Endothelial cell of umbilical vein (primary cell): ENCODE data around the gene NCOA3. TPM values are rescaled to one million over a fixed set of nuclear protein-coding genes. Genes with fewer than 3 reads are reported as not detected.

Experiments used
- BruUV-seq: library from RNA; stranded (reverse); fragments of 400-500 nt; replicated peaks from 2 replicates; lab custom pipeline; 2021; lab: Mats Ljungman, UMichigan
- CTCF ChIA-PET: fragments of 300-600, 350-600 bp; sonication (Branson Sonifier 250); formaldehyde crosslinking; loops from one replicate; lab custom pipeline; 2021; ENCODE audit warnings: antibody characterized with exemption, inconsistent platforms; lab: Charles Lee
- POLR2A ChIA-PET: fragments of 300-600, 350-600 bp; sonication (Branson Sonifier 250); formaldehyde crosslinking; loops from one replicate; lab custom pipeline; 2021; ENCODE audit warnings: antibody characterized with exemption, inconsistent platforms; lab: Charles Lee
- DNase-seq: peaks from one replicate; pipeline ENCODE4 v3.0.0-alpha.2; 2011; ENCODE audit warnings: low read depth, low spot score
- FAIRE-seq: peaks from 2 replicates; lab custom pipeline; 2011; peaks lifted over from hg19 to GRCh38; lab: Jason Lieb, UNC
- H2AFZ ChIP-seq: 2 replicates; pipeline ENCODE4 v1.6.0; 2012; ENCODE audit warnings: low read depth, low read length, control low read depth, inconsistent platforms
- H3K27ac ChIP-seq: 2 replicates; pipeline ENCODE4 v1.5.1; 2011; ENCODE audit warnings: low read depth, mild to moderate bottlenecking, control low read depth, low read length, moderate library complexity; ENCODE audit not compliant: insufficient read depth
- H3K27me3 ChIP-seq, 2 experiments: 2 replicates each; pipeline versions ENCODE4 v1.6.0 to v1.6.1; 2011; ENCODE audit warnings: low read length in 2 of 2, mixed read lengths in 1 of 2; ENCODE audit not compliant: control insufficient read depth in 2 of 2, insufficient read depth in 2 of 2
- H3K36me3 ChIP-seq, 2 experiments: 2 replicates in 1 of 2; 3 replicates in 1 of 2; pipeline ENCODE4 v1.5.1; 2011; ENCODE audit warnings: low read length in 2 of 2, mild to moderate bottlenecking in 1 of 2, moderate library complexity in 1 of 2; ENCODE audit not compliant: control insufficient read depth in 2 of 2, insufficient read depth in 2 of 2; ENCODE audit errors: extremely low read depth in 1 of 2
- H3K4me1 ChIP-seq: 3 replicates; pipeline ENCODE4 v1.5.1; 2011; ENCODE audit warnings: mild to moderate bottlenecking, low read length; ENCODE audit not compliant: control insufficient read depth, insufficient read depth; ENCODE audit errors: extremely low read depth
- H3K4me2 ChIP-seq: 2 replicates; pipeline ENCODE4 v1.6.1; 2011; ENCODE audit warnings: low read length, control low read depth, mixed read lengths; ENCODE audit not compliant: insufficient read depth
- H3K4me3 ChIP-seq, 3 experiments: fragments of 200-600 bp in 1 of 3; sonication (generic), shearing (Covaris generic) in 1 of 3; replicated peaks in 1 of 3; 2 replicates each; pipeline ENCODE4 v1.5.1; 2011 to 2016; ENCODE audit warnings: control low read depth in 3 of 3, low read length in 3 of 3, mild to moderate bottlenecking in 2 of 3, inconsistent platforms in 1 of 3, low read depth in 1 of 3, moderate library complexity in 1 of 3; ENCODE audit not compliant: insufficient read depth in 1 of 3
- H3K79me2 ChIP-seq: 2 replicates; pipeline ENCODE4 v1.6.0; 2012; ENCODE audit warnings: low read length, inconsistent platforms; ENCODE audit not compliant: control insufficient read depth, insufficient read depth
- H3K9ac ChIP-seq: replicated peaks from 2 replicates; pipeline ENCODE3; 2011; ENCODE audit warnings: low read length, control low read depth; ENCODE audit not compliant: insufficient read depth; ENCODE audit errors: extremely low read depth
- H3K9me1 ChIP-seq: replicated peaks from 3 replicates; pipeline ENCODE4 v1.6.0; 2011; ENCODE audit warnings: mild to moderate bottlenecking, low read length; ENCODE audit not compliant: control insufficient read depth, insufficient read depth; ENCODE audit errors: extremely low read depth
- H3K9me3 ChIP-seq: replicated peaks from 2 replicates; pipeline ENCODE4 v1.5.1; 2012; ENCODE audit warnings: low read length, inconsistent platforms; ENCODE audit not compliant: control insufficient read depth, insufficient read depth
- H4K20me1 ChIP-seq: replicated peaks from 2 replicates; pipeline ENCODE3; 2011; ENCODE audit warnings: mild to moderate bottlenecking, low read length; ENCODE audit not compliant: control insufficient read depth, insufficient read depth; ENCODE audit errors: extremely low read depth
- EZH2 ChIP-seq: IDR thresholded peaks from 2 replicates; pipeline ENCODE4 v1.6.1; 2012; ENCODE audit warnings: borderline replicate concordance, low read depth, mild to moderate bottlenecking, moderate library complexity, low read length, inconsistent platforms; ENCODE audit not compliant: severe bottlenecking
- FOS ChIP-seq: IDR thresholded peaks from 2 replicates; pipeline ENCODE4 v1.6.1; 2011; ENCODE audit warnings: mild to moderate bottlenecking, low read length, moderate library complexity, borderline replicate concordance; ENCODE audit not compliant: insufficient read depth
- GATA2 ChIP-seq: IDR thresholded peaks from 2 replicates; pipeline ENCODE4 v1.7.0; 2011; ENCODE audit warnings: low read depth, mild to moderate bottlenecking, moderate library complexity, mixed read lengths, low read length; ENCODE audit not compliant: insufficient read length, insufficient read depth
- JUN ChIP-seq: IDR thresholded peaks from 2 replicates; pipeline ENCODE4 v1.6.1; 2011; ENCODE audit warnings: borderline replicate concordance, low read depth; ENCODE audit not compliant: insufficient read length, insufficient read depth
- MYC ChIP-seq: IDR thresholded peaks from one replicate; pipeline ENCODE4 v1.6.1; 2011; ENCODE audit warnings: mild to moderate bottlenecking, low read depth, low read length
- POLR2A ChIP-seq: IDR thresholded peaks from 2 replicates; pipeline ENCODE4 v1.6.1; 2012; ENCODE audit warnings: low read depth, mild to moderate bottlenecking, control low read depth, low read length
- POLR2AphosphoS5 ChIP-seq: IDR thresholded peaks from 2 replicates; pipeline ENCODE4 v1.6.1; 2012; ENCODE audit warnings: low read depth, mild to moderate bottlenecking, control low read depth, low read length, moderate library complexity; ENCODE audit not compliant: insufficient read depth
- dilution Hi-C: fragments of 300-500 bp; cut with MboI; formaldehyde crosslinking; loops from one replicate; pipeline ENCODE4 v1.15.0; 2019; ENCODE audit warnings: low sequenced_read_pairs; ENCODE audit not compliant: extremely low pct_ligation_motif_present
- intact Hi-C: fragments of 100-400 bp; cut with micrococcal nuclease; formaldehyde crosslinking; loops from one replicate; pipeline ENCODE4 v1.10.0; 2022
- polyA plus RNA-seq, 4 experiments: library from polyadenylated mRNA; depleted of rRNA in 3 of 4; stranded (reverse) in 3 of 4; unstranded in 1 of 4; fragments of >200 nt; gene quantifications; 2 replicates each; pipeline versions ENCODE4 v1.2.1 to v1.2.3, GENCODE V29; 2011 to 2012; ENCODE audit warnings: missing spikeins in 1 of 4
- total RNA-seq: library from RNA; stranded (reverse); gene quantifications from 2 replicates; pipeline ENCODE4 v1.2.3, GENCODE V29; 2021
- TF ChIP-seq, protein P1 (sequence below): IDR thresholded peaks from 2 replicates; pipeline ENCODE4 v1.6.1; 2011; ENCODE audit not compliant: insufficient read depth, insufficient read length
- TF ChIP-seq, protein P2 (sequence below), 2 donors: IDR thresholded peaks; 1 replicate in 1 of 2; 2 replicates in 1 of 2; pipeline ENCODE4 v1.5.1; 2011; ENCODE audit warnings: low read length in 2 of 2, mild to moderate bottlenecking in 2 of 2, moderate library complexity in 2 of 2, control low read depth in 1 of 2, inconsistent platforms in 1 of 2, low read depth in 1 of 2; ENCODE audit not compliant: insufficient read depth in 1 of 2; ENCODE audit errors: extremely low read depth in 1 of 2

NCOA3 gene
- total and polyA plus RNA-seq, 2 donors (not counting 3 experiments of a cell fraction or from before 2014, with no cell fraction given), result 12.0 to 35.6 TPM

DNA sequence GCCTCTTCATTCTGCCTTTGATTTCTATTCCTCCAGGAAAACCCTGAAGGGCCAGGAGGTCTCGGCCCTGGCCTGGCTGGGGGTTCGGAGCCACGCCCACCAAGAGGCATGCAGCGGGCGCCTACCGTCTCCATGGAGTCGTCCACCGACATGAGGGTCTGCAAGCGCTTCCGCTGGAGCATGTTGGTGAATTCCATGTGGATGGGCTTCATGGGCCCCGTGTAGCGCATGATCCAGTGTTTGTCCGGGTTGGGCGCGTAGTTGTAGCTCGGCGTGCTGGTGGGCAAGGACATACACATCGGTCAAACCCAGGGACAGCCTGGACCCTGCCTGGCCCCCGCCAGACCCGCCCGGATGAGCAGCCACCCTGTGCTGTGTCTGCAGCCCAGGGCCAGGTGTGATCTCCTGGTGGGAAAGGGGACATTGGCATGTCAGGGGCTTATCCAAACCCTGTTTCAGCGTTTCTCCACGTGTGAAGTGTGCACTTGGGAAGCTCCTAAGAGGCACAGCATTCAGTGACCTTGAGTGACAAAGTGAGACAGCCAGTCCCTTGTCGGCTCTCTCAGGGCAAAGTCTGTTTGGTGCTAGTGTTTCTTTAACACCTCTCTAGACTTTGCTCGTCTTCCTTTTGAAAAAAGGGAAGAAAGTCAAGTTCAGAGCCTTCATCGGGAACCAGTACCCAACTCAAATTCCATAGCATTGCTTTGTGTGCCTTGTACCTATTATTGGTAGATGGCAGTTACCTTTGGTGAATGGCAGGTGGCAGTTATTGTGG is 182.8 kb downstream of the NCOA3 start:
- no peaks in the 10 kb centered on the region for H3K79me2 ChIP-seq
- no peaks in the 10 kb centered on the region for H3K4me1 ChIP-seq
- ChIA-PET POLR2A (no interaction called here), CTCF (no interaction called here)
- no peak overlapping the region for H3K9ac ChIP-seq
- no peaks in the 10 kb centered on the region for H3K27me3 ChIP-seq
- H3K27ac ChIP-seq, result no peak overlapping the region
- no peak overlapping the region for H3K4me3 ChIP-seq
- H3K9me1 ChIP-seq, result no peaks in the 10 kb centered on the region
- H4K20me1 ChIP-seq, result no peaks in the 10 kb centered on the region
- intact Hi-C loops, result no loop called here
- no peak overlapping the region for H2AFZ ChIP-seq
- H3K36me3 ChIP-seq, result no peaks in the 10 kb centered on the region
- FAIRE-seq (no peak), DNase-seq (no peak)
- TF ChIP-seq GATA2, result no peak
- no peak for TF ChIP-seq JUN
- TF ChIP-seq FOS, result no peak
- no peak for TF ChIP-seq MYC
- no peak for TF ChIP-seq POLR2AphosphoS5
- TF ChIP-seq POLR2A, result no peak
- TF ChIP-seq, protein P1, sequence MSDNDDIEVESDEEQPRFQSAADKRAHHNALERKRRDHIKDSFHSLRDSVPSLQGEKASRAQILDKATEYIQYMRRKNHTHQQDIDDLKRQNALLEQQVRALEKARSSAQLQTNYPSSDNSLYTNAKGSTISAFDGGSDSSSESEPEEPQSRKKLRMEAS, result no peak
- no peak for TF ChIP-seq EZH2
- TF ChIP-seq, protein P2, sequence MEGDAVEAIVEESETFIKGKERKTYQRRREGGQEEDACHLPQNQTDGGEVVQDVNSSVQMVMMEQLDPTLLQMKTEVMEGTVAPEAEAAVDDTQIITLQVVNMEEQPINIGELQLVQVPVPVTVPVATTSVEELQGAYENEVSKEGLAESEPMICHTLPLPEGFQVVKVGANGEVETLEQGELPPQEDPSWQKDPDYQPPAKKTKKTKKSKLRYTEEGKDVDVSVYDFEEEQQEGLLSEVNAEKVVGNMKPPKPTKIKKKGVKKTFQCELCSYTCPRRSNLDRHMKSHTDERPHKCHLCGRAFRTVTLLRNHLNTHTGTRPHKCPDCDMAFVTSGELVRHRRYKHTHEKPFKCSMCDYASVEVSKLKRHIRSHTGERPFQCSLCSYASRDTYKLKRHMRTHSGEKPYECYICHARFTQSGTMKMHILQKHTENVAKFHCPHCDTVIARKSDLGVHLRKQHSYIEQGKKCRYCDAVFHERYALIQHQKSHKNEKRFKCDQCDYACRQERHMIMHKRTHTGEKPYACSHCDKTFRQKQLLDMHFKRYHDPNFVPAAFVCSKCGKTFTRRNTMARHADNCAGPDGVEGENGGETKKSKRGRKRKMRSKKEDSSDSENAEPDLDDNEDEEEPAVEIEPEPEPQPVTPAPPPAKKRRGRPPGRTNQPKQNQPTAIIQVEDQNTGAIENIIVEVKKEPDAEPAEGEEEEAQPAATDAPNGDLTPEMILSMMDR (IDR thresholded peaks at IDR 0.05; ENCODE audit: extremely low read depth in 1 of 2, insufficient read depth in 1 of 2, low read depth in 1 of 2, low read length in 2 of 2), result no peak
- no peak overlapping the region for H3K4me2 ChIP-seq
- H3K9me3 ChIP-seq, result no peaks in the 10 kb centered on the region
- BruUV-seq, result no TSS peak
- dilution Hi-C loops, result no loop called here
